Measurements from ENCODE around the gene LRP1-AS.

The LRP1-AS gene

GRCh38 chr12:57146961-57147944 lies at the start of gene LRP1-AS:
Gene LRP1-AS (minus strand): TSS chr12:57147619.
- H3K36me3 Mint-ChIP-seq, result no peaks in the 10 kb centered on the region
- H3K4me3 Mint-ChIP-seq, result no peak within 1 kb of the TSS
- peaks cover 15% of the 10 kb centered on the region for H3K27me3 Mint-ChIP-seq
- H3K4me1 Mint-ChIP-seq, result peaks cover 2% of the 10 kb centered on the region
- no peak for DNase-seq
- no peak within 1 kb of the TSS for H3K27ac Mint-ChIP-seq
- H3K9me3 Mint-ChIP-seq, result no peaks in the 10 kb centered on the region
- CTCF ChIA-PET, result interaction anchor here (0.6 to 1.7 kb wide), 2 partner anchors 26 to 36 kb away, joined by 3 to 6 read pairs; no protein-coding TSS in a partner anchor

DNA sequence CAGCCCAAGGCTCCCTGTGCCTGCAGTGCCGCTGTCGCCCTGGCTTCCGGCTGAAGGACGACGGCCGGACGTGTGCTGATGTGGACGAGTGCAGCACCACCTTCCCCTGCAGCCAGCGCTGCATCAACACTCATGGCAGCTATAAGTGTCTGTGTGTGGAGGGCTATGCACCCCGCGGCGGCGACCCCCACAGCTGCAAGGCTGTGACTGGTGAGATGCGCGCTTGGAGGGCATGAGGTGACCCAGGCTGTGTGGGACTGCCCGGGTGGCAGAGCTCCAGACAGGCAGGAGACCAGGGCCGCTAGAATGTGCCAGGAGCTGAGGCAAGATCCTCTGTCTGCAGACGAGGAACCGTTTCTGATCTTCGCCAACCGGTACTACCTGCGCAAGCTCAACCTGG lies 49.5 kb upstream of the LRP1-AS start:
- no peak for DNase-seq
- Mint-ChIP-seq H3K9me3 (no peaks in the 10 kb centered on the region), H3K4me3 (no peak overlapping the region), H3K4me1 (no peaks in the 10 kb centered on the region), H3K27ac (no peak overlapping the region), H3K36me3 (no peaks in the 10 kb centered on the region), H3K27me3 (peaks cover 6% of the 10 kb centered on the region)
- CTCF ChIA-PET, result interaction anchor here (0.9 kb wide), 1 partner anchor 16 kb away, joined by 3 read pairs; no protein-coding TSS in a partner anchor

DNA sequence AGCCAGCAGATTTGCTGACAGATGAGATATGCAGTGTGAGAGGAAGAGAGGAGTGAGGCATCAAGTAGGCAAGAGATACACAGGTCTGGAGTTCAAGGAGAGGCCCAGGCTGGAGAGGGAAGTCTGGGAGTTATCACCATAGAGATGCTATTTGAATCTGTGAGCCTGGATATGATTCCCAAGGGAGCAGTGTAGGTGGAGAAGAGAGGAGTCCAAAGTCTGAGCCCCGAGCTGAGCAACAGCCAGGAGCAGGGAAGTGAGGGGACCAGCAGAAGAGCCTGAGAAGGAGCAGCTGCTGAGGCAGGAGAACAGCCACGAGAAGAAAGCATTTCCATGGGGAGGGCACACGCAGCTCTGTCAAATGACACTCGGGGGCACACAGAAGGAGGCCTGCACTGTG lies 49.0 kb upstream of the LRP1-AS start:
- no peak overlapping the region for H3K4me3 Mint-ChIP-seq
- H3K27me3 Mint-ChIP-seq, result peaks cover 6% of the 10 kb centered on the region
- DNase-seq, result no peak
- no peak overlapping the region for H3K27ac Mint-ChIP-seq
- CTCF ChIA-PET, result no interaction called here
- H3K9me3 Mint-ChIP-seq, result peaks cover 2% of the 10 kb centered on the region
- no peaks in the 10 kb centered on the region for H3K36me3 Mint-ChIP-seq
- H3K4me1 Mint-ChIP-seq, result no peaks in the 10 kb centered on the region

GRCh38 chr12:57195611-57196371 lies 48.4 kb upstream of the LRP1-AS start:
- no peak overlapping the region for H3K27ac Mint-ChIP-seq
- CTCF ChIA-PET, result no interaction called here
- no peak for DNase-seq
- peaks cover 2% of the 10 kb centered on the region for H3K9me3 Mint-ChIP-seq
- H3K4me1 Mint-ChIP-seq, result no peaks in the 10 kb centered on the region
- peaks cover 6% of the 10 kb centered on the region for H3K27me3 Mint-ChIP-seq
- no peak overlapping the region for H3K4me3 Mint-ChIP-seq
- H3K36me3 Mint-ChIP-seq, result no peaks in the 10 kb centered on the region

- Mint-ChIP-seq H3K27me3 (peaks cover 6% of the 10 kb centered on the region), H3K36me3 (no peaks in the 10 kb centered on the region), H3K9me3 (peaks cover 2% of the 10 kb centered on the region), H3K4me3 (no peak overlapping the region), H3K4me1 (no peaks in the 10 kb centered on the region), H3K27ac (no peak overlapping the region)
- no peak for DNase-seq
- CTCF ChIA-PET, result no interaction called here
Observed at GRCh38 chr12:57195186-57195585, 47.8 kb upstream of the LRP1-AS start.

DNA sequence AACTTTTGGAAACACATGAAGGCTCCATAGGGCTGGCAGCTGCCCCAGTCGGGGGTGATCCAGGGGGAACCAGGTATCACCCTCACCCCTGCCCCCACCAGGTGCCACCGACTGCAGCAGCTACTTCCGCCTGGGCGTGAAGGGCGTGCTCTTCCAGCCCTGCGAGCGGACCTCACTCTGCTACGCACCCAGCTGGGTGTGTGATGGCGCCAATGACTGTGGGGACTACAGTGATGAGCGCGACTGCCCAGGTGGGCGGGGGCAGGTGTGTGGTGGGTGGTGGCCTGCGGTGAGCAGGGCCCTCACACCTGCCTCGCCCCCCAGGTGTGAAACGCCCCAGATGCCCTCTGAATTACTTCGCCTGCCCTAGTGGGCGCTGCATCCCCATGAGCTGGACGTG lies 46.8 kb upstream of the LRP1-AS start:
- no peak overlapping the region for H3K27ac Mint-ChIP-seq
- H3K27me3 Mint-ChIP-seq, result peaks cover 6% of the 10 kb centered on the region

DNA sequence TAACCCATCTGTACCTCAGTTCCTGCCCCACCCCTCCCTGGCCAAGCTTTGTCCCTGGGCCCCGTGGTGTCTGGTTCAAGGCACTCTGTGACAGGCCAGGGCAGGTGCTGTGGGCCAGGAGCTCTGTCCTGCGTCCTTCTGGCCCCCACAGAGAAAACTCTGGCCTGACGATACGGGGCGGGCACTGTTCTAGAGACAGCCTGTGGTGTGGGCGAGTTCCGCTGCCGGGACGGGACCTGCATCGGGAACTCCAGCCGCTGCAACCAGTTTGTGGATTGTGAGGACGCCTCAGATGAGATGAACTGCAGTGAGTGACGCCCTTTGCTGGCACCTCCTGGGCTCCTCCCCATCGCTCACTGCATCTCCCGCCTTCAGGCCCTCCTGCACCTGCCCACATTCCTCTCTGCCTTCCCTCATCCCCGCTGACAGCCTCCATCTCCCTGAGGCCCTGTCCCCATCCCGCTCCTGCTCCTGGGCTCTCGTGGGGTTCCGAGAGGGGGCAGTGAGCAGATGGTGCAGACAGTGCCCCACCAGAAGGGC lies 46.4 kb upstream of the LRP1-AS start:
- Mint-ChIP-seq H3K27ac (no peak overlapping the region), H3K27me3 (peaks cover 6% of the 10 kb centered on the region), H3K4me1 (no peaks in the 10 kb centered on the region), H3K9me3 (peaks cover 2% of the 10 kb centered on the region), H3K36me3 (no peaks in the 10 kb centered on the region), H3K4me3 (no peak overlapping the region)
- CTCF ChIA-PET, result interaction anchor here (1.1 kb wide), 1 partner anchor 9 kb away, joined by 3 read pairs; no protein-coding TSS in a partner anchor
- DNase-seq, result no peak

More for the DNA sequence above, 46.8 kb upstream of the LRP1-AS start:
- no peak for DNase-seq
- no peaks in the 10 kb centered on the region for H3K36me3 Mint-ChIP-seq
- CTCF ChIA-PET, result no interaction called here
- H3K4me1 Mint-ChIP-seq, result no peaks in the 10 kb centered on the region
- H3K9me3 Mint-ChIP-seq, result peaks cover 2% of the 10 kb centered on the region
- H3K4me3 Mint-ChIP-seq, result no peak overlapping the region

DNA sequence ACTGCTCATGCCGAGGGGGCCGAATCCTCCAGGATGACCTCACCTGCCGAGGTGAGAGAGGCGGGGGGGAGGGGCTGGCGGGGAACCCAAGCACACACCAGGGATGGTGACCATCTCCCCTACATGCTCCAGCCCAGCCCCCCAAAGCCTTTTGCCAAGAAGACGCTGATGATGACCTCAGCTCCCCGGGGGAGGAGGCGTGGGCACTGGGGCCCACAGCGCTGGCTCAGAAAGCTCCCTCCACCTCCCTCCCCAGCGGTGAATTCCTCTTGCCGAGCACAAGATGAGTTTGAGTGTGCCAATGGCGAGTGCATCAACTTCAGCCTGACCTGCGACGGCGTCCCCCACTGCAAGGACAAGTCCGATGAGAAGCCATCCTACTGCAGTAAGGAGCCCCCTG lies 45.5 kb upstream of the LRP1-AS start:
- no peak for DNase-seq
- no peak overlapping the region for H3K27ac Mint-ChIP-seq
- CTCF ChIA-PET, result interaction anchor here (1.1 kb wide), 1 partner anchor 8 kb away, joined by 3 read pairs; no protein-coding TSS in a partner anchor

GRCh38 chr12:57191410-57191809 lies 44.0 kb upstream of the LRP1-AS start:
- DNase-seq, result no peak
- H3K4me1 Mint-ChIP-seq, result no peaks in the 10 kb centered on the region
- CTCF ChIA-PET, result interaction anchor here (4.8 kb wide), 1 partner anchor 23 kb away, joined by 16 read pairs; no protein-coding TSS in a partner anchor
- H3K4me3 Mint-ChIP-seq, result no peak overlapping the region
- no peak overlapping the region for H3K27ac Mint-ChIP-seq
- peaks cover 6% of the 10 kb centered on the region for H3K27me3 Mint-ChIP-seq
- peaks cover 2% of the 10 kb centered on the region for H3K9me3 Mint-ChIP-seq
- no peaks in the 10 kb centered on the region for H3K36me3 Mint-ChIP-seq

More for the DNA sequence above, 45.5 kb upstream of the LRP1-AS start:
- Mint-ChIP-seq H3K27me3 (peaks cover 6% of the 10 kb centered on the region), H3K36me3 (no peaks in the 10 kb centered on the region), H3K4me3 (no peak overlapping the region), H3K4me1 (no peaks in the 10 kb centered on the region), H3K9me3 (peaks cover 2% of the 10 kb centered on the region)

GRCh38 chr12:57190821-57191220 lies 43.4 kb upstream of the LRP1-AS start:
- DNase-seq, result no peak
- Mint-ChIP-seq H3K4me3 (no peak overlapping the region), H3K4me1 (no peaks in the 10 kb centered on the region), H3K36me3 (no peaks in the 10 kb centered on the region), H3K27me3 (peaks cover 6% of the 10 kb centered on the region), H3K9me3 (peaks cover 2% of the 10 kb centered on the region), H3K27ac (no peak overlapping the region)
- CTCF ChIA-PET, result interaction anchor here (4.8 kb wide), 1 partner anchor 23 kb away, joined by 16 read pairs; no protein-coding TSS in a partner anchor

DNA sequence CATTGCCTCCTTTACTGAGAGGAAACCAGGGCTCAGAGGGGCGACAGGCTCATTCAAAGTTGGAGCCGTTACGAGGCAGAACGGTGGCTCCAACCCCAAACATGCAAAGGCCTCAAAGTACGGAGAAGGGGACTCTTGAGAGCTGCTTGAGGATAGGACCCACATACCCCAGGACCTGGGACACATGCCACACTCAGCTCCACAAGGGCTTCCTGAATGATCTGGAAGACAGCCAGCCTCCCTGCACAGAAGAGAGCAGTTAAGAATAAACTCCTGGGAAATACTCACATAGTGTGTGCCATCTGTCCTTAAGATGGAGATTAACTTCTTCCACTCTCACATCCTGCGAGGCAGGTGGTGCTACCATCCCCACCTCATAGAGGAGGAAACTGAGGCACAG lies 42.6 kb upstream of the LRP1-AS start:
- H3K9me3 Mint-ChIP-seq, result peaks cover 2% of the 10 kb centered on the region
- no peak overlapping the region for H3K4me3 Mint-ChIP-seq
- peaks cover 3% of the 10 kb centered on the region for H3K27me3 Mint-ChIP-seq
- no peaks in the 10 kb centered on the region for H3K36me3 Mint-ChIP-seq
- no peaks in the 10 kb centered on the region for H3K4me1 Mint-ChIP-seq
- DNase-seq, result no peak
- H3K27ac Mint-ChIP-seq, result no peak overlapping the region
- CTCF ChIA-PET, result interaction anchor here (4.8 to 12.5 kb wide), 2 partner anchors 24 to 64 kb away, joined by 16 to 151 read pairs; partner anchors contain the start of gene LRP1

GRCh38 chr12:57188090-57188425 lies 40.6 kb upstream of the LRP1-AS start:
- Mint-ChIP-seq H3K27ac (no peak overlapping the region), H3K9me3 (peaks cover 2% of the 10 kb centered on the region), H3K4me1 (peaks cover under 1% of the 10 kb centered on the region), H3K4me3 (no peak overlapping the region), H3K27me3 (peaks cover 6% of the 10 kb centered on the region), H3K36me3 (no peaks in the 10 kb centered on the region)
- DNase-seq, result no peak
- CTCF ChIA-PET, result interaction anchor here (1.2 to 12.5 kb wide), 3 partner anchors 26 to 62 kb away, joined by 4 to 151 read pairs (median 16); partner anchors contain the start of gene LRP1

DNA sequence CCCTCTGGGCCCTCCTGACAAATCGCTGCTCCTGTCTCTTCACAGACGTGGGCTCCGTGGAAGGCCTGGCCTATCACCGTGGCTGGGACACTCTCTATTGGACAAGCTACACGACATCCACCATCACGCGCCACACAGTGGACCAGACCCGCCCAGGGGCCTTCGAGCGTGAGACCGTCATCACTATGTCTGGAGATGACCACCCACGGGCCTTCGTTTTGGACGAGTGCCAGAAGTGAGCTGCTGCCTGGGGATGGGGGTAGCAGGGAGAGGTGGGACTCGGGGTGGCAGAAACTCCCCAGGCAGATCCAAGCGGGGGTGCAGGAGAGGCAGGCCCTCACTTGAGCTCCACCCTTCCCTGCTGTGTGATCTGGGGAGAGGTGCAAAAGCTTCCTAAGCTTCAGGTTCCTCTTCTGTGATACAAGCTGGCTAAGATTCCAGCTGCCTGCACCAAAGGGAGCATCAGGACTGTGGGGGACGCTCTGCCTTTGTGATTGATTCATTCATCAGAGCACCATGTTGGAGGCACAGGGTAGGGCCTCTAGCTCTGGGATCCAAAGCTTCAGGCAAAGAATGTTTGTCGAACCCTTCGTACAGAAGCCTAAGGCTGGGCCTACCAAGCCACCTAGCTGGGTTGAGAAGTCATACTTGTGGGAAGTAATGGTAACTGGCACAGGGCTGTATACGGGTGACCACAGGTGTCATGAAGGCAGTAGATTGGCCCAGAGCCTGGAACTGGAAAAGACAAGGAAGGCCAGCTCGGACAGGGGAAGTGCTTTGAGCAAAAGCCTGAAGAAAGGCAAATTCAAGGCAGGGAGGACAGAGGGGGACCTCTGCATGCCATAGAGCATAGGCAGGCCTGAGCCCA lies 40.0 kb upstream of the LRP1-AS start:
- peaks cover 2% of the 10 kb centered on the region for H3K9me3 Mint-ChIP-seq
- H3K4me1 Mint-ChIP-seq, result peaks cover 4% of the 10 kb centered on the region
- H3K27me3 Mint-ChIP-seq, result peaks cover 10% of the 10 kb centered on the region
- no peak for DNase-seq
- no peaks in the 10 kb centered on the region for H3K36me3 Mint-ChIP-seq
- no peak overlapping the region for H3K4me3 Mint-ChIP-seq
- CTCF ChIA-PET, result interaction anchor here (1.2 to 12.5 kb wide), 6 partner anchors 12 to 118 kb away, joined by 4 to 151 read pairs (median 8); partner anchors contain the start of gene LRP1
- H3K27ac Mint-ChIP-seq, result no peak overlapping the region
